Urinary bladder (tissue), 4 donors: Measurements from ENCODE around the gene TBC1D14. TPM values are rescaled to one million over a fixed set of nuclear protein-coding genes. Genes with fewer than 3 reads are reported as not detected.

Experiments used
- DNase-seq: peaks from one replicate; pipeline ENCODE4 v3.0.0-alpha.2; 2015; ENCODE audit errors: extremely low spot score
- H3K27ac ChIP-seq: one replicate; pipeline ENCODE4 v1.5.1; 2013; ENCODE audit warnings: low read depth, mild to moderate bottlenecking, moderate library complexity
- H3K36me3 ChIP-seq: one replicate; pipeline ENCODE4 v1.6.1; 2013; ENCODE audit warnings: mild to moderate bottlenecking, moderate library complexity; ENCODE audit not compliant: insufficient read depth
- H3K4me1 ChIP-seq: one replicate; pipeline ENCODE4 v1.6.1; 2013; ENCODE audit warnings: mild to moderate bottlenecking, moderate library complexity; ENCODE audit not compliant: insufficient read depth
- H3K4me3 ChIP-seq: one replicate; pipeline ENCODE4 v1.5.1; 2013; ENCODE audit warnings: low read depth, low read length
- WGBS: extraction: QIAGEN DNeasy Blood & Tissue Kit; methylation state at CpG from one replicate; pipeline ENCODE4 v1.1.7; 2013; 5-methylcytosine and 5-hydroxymethylcytosine counted together
- polyA plus RNA-seq: library from polyadenylated mRNA; stranded (reverse); fragments of 200-250 nt; gene quantifications from one replicate; pipeline ENCODE4 v1.2.3, GENCODE V29; 2013
- total RNA-seq: library from RNA; depleted of rRNA; stranded (reverse); fragments of >200 nt; gene quantifications from one replicate; pipeline ENCODE4 v1.2.3, GENCODE V29; 2014
- donor health status: healthy with polysubstance abuse.
- donor health status: healthy.

The TBC1D14 gene
- total and polyA plus RNA-seq, 2 donors, result 33.0 to 40.7 TPM

DNA sequence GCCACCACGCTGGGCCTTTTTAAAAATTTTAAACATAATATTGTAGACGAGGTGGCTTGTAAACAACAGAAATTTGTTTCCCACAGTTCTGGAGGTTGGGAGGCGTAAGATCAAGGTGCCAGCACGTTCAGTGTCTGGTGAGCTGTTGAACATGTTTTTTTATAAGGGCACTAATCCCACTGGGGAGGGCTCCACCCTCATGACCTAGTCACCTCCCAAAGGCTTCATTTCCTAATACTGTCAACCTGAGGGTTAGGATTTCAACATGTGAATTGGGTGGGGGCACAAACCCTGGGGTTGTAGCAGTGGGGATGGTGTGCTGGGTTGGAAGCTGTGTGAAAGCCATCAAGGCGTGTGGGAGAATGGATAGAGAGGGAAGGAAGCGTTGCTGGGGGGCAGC is 27.6 kb downstream of the TBC1D14 start:
- DNase-seq, result no peak
- Histone ChIP-seq H3K36me3 (no peaks in the 10 kb centered on the region), H3K4me3 (no peak overlapping the region), H3K4me1 (no peaks in the 10 kb centered on the region), H3K27ac (no peak overlapping the region)
- WGBS, result 87% methylated on average over 6 of the region's 6 CpGs

DNA sequence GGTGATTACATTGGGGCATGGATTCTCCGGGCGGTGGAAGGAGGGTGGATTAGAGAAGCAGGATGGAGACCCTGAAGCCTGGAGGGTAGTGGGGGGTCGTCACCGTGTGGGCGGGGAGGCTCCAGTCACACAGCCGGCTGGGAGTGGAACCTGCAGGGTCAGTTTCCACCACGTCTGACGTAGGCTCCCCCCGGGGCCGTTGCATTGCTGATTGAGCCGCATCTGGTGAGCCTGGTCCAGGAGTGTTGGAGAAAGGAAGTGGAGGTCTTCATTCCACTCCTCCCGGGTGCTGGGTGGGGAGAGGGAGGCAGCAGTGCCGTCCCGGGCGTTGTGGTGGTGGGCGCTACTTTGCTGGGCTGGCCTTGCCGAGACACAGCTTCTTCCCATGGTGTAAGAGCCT is 28.1 kb downstream of the TBC1D14 start:
- Histone ChIP-seq H3K36me3 (no peaks in the 10 kb centered on the region), H3K27ac (peak overlapping the region; percentile 51), H3K4me1 (no peaks in the 10 kb centered on the region), H3K4me3 (no peak overlapping the region)
- WGBS, result 76% methylated on average over 17 of the region's 17 CpGs
- no peak for DNase-seq

GRCh38 chr4:6938237-6938636 is 28.6 kb downstream of the TBC1D14 start:
- 77% methylated on average over 7 of the region's 7 CpGs for WGBS
- H3K4me1 ChIP-seq, result no peaks in the 10 kb centered on the region
- H3K27ac ChIP-seq, result peak overlapping the region; percentile 51

DNA sequence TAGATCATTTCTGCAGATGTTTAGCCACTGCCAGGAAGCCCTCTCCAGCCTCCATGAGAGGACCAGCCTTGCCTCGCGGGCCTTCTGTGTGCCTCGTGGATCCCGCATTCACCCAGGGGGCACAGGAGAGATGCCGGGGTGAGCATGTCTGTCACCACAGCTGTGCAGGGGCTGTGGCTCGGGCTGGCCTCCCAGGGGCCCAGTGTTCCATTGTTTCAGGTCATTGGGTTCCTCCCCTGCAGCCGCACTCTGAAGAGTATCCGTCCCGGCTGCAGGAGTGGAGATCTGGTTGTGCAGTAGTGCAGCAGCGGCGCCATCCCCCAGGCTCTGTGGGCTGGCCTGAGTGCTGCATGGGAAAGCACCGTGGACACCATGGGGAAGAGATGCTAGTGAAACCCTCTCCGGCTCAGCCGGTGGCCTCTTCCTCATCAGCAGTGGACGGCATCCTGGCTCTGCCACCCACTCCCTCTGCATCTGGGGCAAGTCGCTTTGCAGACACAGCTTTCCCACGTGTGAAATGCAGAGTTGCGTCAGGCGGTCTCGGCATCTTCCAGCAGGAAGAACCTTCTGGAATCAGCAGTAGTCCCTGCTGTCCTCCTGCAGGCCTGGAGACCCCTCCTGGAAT is 29.1 kb downstream of the TBC1D14 start:
- Histone ChIP-seq H3K4me1 (no peaks in the 10 kb centered on the region), H3K27ac (no peak overlapping the region), H3K4me3 (no peak overlapping the region), H3K36me3 (no peaks in the 10 kb centered on the region)
- no peak for DNase-seq
- 80% methylated on average over 20 of the region's 20 CpGs for WGBS

More at GRCh38 chr4:6938237-6938636, 28.6 kb downstream of the TBC1D14 start:
- no peak overlapping the region for H3K4me3 ChIP-seq
- DNase-seq, result no peak
- no peaks in the 10 kb centered on the region for H3K36me3 ChIP-seq

- H3K4me3 ChIP-seq, result no peak overlapping the region
- 88% methylated on average over 24 of the region's 24 CpGs for WGBS
- DNase-seq, result no peak
- no peaks in the 10 kb centered on the region for H3K36me3 ChIP-seq
- no peaks in the 10 kb centered on the region for H3K4me1 ChIP-seq
- H3K27ac ChIP-seq, result peak overlapping the region; percentile 18
These were observed 30.4 kb downstream of the TBC1D14 start for GRCh38 chr4:6939761-6940743.

DNA sequence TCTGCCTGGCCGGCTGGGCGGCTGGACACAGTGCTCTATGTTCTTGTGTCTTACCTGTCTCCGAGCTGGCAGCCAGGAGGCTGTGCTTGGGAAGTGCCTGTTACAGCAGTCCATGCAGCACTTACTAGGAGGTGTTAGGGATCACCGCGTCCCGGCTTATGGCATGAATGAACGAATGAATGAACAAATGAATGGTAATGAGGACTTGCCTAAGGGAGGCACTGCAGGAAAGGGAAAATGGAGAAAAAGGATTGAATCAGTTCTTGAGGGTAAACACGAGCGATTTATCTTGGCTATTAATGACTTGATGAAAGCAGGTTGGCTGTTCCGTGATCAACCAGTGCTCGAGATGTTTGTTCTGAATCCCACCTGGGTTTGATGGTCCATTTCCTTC is 31.1 kb downstream of the TBC1D14 start:
- 91% methylated on average over 11 of the region's 11 CpGs for WGBS
- H3K4me3 ChIP-seq, result no peak overlapping the region
- no peak for DNase-seq
- H3K4me1 ChIP-seq, result no peaks in the 10 kb centered on the region
- H3K36me3 ChIP-seq, result no peaks in the 10 kb centered on the region
- H3K27ac ChIP-seq, result no peak overlapping the region

DNA sequence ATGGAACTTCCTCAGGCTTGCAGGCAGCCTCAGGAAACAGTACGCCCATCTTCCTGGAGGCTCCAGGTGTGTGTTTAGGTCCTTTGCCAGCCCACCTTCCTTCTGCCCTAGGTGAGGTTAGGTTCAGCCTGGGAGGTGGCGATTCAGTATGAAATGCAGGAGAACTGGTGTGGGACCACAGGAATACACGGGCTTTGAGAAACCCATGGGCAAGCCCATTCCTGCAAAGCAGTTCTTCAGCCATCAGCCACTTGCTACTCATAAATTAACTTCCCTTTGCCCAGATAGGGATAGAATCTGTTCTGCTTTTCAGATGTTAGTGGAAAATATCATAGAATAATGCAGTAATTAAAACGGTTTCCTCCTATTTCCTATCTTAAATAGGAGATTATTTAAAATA is 32.2 kb downstream of the TBC1D14 start:
- Histone ChIP-seq H3K27ac (peak overlapping the region; percentile 27), H3K36me3 (no peaks in the 10 kb centered on the region), H3K4me1 (no peaks in the 10 kb centered on the region), H3K4me3 (no peak overlapping the region)
- no peak for DNase-seq
- 36% methylated on average over 4 of the region's 4 CpGs for WGBS

GRCh38 chr4:6942238-6942800 is 32.7 kb downstream of the TBC1D14 start:
- WGBS, result 29% methylated on average over 7 of the region's 7 CpGs
- H3K4me1 ChIP-seq, result no peaks in the 10 kb centered on the region
- DNase-seq, result peak; percentile 52

DNA sequence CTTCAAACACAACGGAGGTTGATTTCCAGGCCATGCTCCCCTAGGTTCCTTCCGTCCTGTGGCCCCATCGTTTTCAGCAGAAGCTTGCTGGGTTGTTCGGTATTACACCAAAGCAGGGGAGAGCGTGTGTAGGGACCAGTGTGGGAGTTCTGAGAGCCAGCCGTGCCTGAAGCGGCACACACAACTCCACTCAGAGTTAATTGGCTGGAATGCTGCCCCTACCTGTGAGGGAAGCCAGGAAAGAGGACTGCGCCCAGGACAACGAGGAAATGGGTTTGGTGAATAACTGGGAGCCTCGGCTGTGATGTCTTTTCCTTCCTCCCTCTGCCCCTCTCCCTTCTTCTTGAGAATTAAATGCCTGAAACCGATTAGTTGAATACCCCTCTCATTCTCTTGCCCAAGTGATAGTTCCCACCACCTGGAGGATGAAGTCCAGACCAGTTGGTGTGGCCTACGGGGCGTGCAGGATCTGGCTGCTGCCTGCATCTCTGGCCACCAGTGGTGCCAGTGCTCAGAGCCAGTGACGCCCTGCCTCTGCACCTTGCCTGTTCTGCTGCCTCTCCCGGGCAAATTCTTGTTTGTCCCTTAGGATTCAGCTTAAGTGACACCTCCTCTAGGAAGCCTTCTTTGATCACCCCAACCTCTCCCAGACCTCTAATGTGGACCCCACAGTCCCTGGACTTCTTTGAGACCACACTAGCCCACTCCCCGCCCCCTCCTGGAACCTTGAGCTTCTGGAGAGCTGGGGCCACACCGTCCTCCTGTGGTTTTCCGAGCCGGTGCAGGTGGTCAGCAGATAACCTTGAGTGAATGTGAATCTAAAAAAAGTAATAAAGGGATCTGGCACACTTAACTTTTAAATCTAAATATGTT is 33.6 kb downstream of the TBC1D14 start:
- no peak overlapping the region for H3K4me3 ChIP-seq
- H3K36me3 ChIP-seq, result no peaks in the 10 kb centered on the region
- WGBS, result 72% methylated on average over 19 of the region's 19 CpGs
- H3K27ac ChIP-seq, result peak overlapping the region; percentile 42
- no peak for DNase-seq
- no peaks in the 10 kb centered on the region for H3K4me1 ChIP-seq

More at GRCh38 chr4:6942238-6942800, 32.7 kb downstream of the TBC1D14 start:
- Histone ChIP-seq H3K27ac (peak overlapping the region; percentile 42), H3K36me3 (no peaks in the 10 kb centered on the region), H3K4me3 (no peak overlapping the region)

- H3K27ac ChIP-seq, result no peak overlapping the region
- DNase-seq, result no peak
- WGBS, result 93% methylated on average over 16 of the region's 16 CpGs
- H3K36me3 ChIP-seq, result no peaks in the 10 kb centered on the region
- no peak overlapping the region for H3K4me3 ChIP-seq
- H3K4me1 ChIP-seq, result no peaks in the 10 kb centered on the region
These were observed 34.2 kb downstream of the TBC1D14 start for GRCh38 chr4:6943885-6944225.

- Histone ChIP-seq H3K4me3 (no peak overlapping the region), H3K4me1 (no peaks in the 10 kb centered on the region), H3K36me3 (no peaks in the 10 kb centered on the region), H3K27ac (no peak overlapping the region)
- no peak for DNase-seq
- WGBS, result 75% methylated on average over 20 of the region's 20 CpGs
These were observed 34.9 kb downstream of the TBC1D14 start for GRCh38 chr4:6944301-6945051.

DNA sequence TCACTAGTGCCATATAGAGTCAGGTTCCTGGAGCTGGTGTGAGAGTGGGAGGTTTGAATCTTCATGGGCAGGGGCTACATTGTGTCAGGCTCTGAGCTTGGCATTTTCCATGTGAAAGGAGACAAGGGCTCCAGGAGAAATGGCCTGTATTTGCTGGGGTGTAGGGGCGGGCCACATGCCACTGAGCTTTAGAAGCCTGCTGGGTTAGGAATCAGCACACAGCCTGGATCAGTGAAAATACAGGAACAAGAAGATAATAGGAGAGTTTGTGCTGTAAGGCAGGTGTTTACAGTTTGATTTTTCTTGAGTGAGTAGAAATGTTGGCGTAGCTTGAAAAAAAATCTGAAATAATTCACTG is 35.4 kb downstream of the TBC1D14 start:
- DNase-seq, result no peak
- no peaks in the 10 kb centered on the region for H3K36me3 ChIP-seq
- H3K4me1 ChIP-seq, result no peaks in the 10 kb centered on the region
- 98% methylated on average over 2 of the region's 2 CpGs for WGBS
- H3K27ac ChIP-seq, result no peak overlapping the region
- no peak overlapping the region for H3K4me3 ChIP-seq

DNA sequence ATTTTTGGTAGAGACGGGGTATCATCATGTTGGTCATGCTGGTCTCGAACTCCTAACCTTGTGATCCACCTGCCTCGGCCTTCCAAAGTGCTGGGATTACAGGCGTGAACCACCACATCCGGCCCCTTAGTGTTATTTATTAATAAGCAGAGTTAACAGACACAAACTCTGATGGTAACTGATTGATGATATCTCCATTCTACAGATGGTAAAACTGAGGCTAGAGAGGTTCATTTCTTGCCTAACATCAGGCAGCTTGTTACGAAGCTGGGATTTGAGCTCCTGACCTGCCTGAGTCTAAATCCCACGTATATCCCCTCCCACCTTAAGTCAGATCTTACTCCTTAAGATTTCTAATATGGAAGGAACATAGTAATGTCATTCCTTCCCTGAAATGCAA is 36.9 kb downstream of the TBC1D14 start:
- no peak for DNase-seq
- Histone ChIP-seq H3K4me1 (no peaks in the 10 kb centered on the region), H3K4me3 (no peak overlapping the region), H3K36me3 (no peaks in the 10 kb centered on the region), H3K27ac (no peak overlapping the region)
- 97% methylated on average over 7 of the region's 7 CpGs for WGBS
